Measurements from ENCODE around the gene ARMH1. TPM values are rescaled to one million over a fixed set of nuclear protein-coding genes. Genes with fewer than 3 reads are reported as not detected.

Gene ARMH1
- total RNA-seq, 1 experiment from 2014 or later, result 2.8 TPM

DNA sequence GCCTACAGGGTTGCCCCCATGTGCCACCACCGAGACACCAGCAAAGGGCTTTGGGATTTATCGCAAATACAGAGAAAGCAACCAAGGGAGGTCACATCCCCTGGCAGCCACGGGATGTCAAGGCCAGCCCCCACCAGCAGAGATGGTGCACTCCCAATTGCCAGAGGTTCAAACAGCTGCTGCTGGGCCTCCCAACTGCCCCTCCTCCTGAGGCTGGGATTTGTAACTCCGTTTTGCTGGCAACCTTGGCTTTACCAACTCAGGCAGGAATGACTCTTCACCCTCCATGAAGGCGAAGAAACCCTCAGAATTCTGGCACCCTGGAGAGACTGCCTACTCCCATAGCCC is 11.9 kb upstream of the ARMH1 start:
- intact Hi-C loops (cut with micrococcal nuclease; ENCODE audit: unreplicated experiment) (no loop called here), in situ Hi-C loops (cut with HindIII; ENCODE audit: low pct_unique_long_range_greater_than_20kb, low sequenced_read_pairs) (no loop called here)
- Histone ChIP-seq H3K27ac (ENCODE audit: low read length) (no peak overlapping the region), H3K27me3 (ENCODE audit: control insufficient read depth, insufficient read depth, low read length) (no peaks in the 10 kb centered on the region), H3K4me3 (ENCODE audit: low read depth in 2 of 2, low read length in 2 of 2) (no peak overlapping the region), H3K36me3 (ENCODE audit: control insufficient read depth, insufficient read depth, low read length) (no peaks in the 10 kb centered on the region), H3K9me3 (ENCODE audit: control insufficient read depth, insufficient read depth, low read depth, low read length) (no peaks in the 10 kb centered on the region), H3K4me1 (ENCODE audit: control insufficient read depth, insufficient read depth, low read length) (no peaks in the 10 kb centered on the region)
- BruUV-seq (replicated peaks), result no TSS peak
- no peak for TF ChIP-seq POLR2AphosphoS5 (IDR thresholded peaks at IDR 0.05; ENCODE audit: low read depth, low read length)
- TF ChIP-seq SIN3A (IDR thresholded peaks at IDR 0.05; ENCODE audit: borderline replicate concordance, insufficient read depth, low read depth, low read length), result no peak
- TF ChIP-seq, protein P1, sequence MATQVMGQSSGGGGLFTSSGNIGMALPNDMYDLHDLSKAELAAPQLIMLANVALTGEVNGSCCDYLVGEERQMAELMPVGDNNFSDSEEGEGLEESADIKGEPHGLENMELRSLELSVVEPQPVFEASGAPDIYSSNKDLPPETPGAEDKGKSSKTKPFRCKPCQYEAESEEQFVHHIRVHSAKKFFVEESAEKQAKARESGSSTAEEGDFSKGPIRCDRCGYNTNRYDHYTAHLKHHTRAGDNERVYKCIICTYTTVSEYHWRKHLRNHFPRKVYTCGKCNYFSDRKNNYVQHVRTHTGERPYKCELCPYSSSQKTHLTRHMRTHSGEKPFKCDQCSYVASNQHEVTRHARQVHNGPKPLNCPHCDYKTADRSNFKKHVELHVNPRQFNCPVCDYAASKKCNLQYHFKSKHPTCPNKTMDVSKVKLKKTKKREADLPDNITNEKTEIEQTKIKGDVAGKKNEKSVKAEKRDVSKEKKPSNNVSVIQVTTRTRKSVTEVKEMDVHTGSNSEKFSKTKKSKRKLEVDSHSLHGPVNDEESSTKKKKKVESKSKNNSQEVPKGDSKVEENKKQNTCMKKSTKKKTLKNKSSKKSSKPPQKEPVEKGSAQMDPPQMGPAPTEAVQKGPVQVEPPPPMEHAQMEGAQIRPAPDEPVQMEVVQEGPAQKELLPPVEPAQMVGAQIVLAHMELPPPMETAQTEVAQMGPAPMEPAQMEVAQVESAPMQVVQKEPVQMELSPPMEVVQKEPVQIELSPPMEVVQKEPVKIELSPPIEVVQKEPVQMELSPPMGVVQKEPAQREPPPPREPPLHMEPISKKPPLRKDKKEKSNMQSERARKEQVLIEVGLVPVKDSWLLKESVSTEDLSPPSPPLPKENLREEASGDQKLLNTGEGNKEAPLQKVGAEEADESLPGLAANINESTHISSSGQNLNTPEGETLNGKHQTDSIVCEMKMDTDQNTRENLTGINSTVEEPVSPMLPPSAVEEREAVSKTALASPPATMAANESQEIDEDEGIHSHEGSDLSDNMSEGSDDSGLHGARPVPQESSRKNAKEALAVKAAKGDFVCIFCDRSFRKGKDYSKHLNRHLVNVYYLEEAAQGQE (IDR thresholded peaks at IDR 0.05; ENCODE audit: insufficient read depth in 1 of 2, low read depth in 2 of 2, low read length in 1 of 2), result no peak
- TF ChIP-seq TCF7L2 (IDR thresholded peaks at IDR 0.05; ENCODE audit: low read depth, low read length), result no peak
- TF ChIP-seq, protein P2, sequence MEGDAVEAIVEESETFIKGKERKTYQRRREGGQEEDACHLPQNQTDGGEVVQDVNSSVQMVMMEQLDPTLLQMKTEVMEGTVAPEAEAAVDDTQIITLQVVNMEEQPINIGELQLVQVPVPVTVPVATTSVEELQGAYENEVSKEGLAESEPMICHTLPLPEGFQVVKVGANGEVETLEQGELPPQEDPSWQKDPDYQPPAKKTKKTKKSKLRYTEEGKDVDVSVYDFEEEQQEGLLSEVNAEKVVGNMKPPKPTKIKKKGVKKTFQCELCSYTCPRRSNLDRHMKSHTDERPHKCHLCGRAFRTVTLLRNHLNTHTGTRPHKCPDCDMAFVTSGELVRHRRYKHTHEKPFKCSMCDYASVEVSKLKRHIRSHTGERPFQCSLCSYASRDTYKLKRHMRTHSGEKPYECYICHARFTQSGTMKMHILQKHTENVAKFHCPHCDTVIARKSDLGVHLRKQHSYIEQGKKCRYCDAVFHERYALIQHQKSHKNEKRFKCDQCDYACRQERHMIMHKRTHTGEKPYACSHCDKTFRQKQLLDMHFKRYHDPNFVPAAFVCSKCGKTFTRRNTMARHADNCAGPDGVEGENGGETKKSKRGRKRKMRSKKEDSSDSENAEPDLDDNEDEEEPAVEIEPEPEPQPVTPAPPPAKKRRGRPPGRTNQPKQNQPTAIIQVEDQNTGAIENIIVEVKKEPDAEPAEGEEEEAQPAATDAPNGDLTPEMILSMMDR (IDR thresholded peaks at IDR 0.05), result no peak
- ChIA-PET CTCF (no interaction called here), POLR2A (no interaction called here)
- DNase-seq (ENCODE audit: low read depth, low spot score) (no peak), ATAC-seq (no peak)

DNA sequence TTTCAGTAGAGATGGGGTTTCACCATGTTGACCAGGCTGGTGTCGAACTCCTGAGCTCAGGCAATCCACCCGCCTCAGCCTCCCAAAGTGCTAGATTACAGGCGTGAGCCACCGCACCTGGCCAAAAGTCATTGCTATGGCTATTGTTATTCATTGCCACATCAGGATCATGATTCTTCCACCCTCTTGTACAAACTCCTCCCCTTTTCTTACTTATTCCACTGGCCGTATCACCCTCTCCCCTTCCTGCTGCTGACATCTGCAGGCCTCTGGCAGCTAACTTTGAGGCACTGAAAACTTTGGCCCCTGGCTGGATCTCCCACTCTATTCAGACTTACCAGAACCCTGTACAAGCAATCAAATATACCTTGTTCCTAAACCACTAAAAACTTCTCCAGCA is 11.1 kb upstream of the ARMH1 start:
- Histone ChIP-seq H3K4me3 (ENCODE audit: low read depth in 2 of 2, low read length in 2 of 2) (no peak overlapping the region), H3K36me3 (ENCODE audit: control insufficient read depth, insufficient read depth, low read length) (no peaks in the 10 kb centered on the region), H3K27ac (ENCODE audit: low read length) (no peak overlapping the region), H3K4me1 (ENCODE audit: control insufficient read depth, insufficient read depth, low read length) (no peaks in the 10 kb centered on the region), H3K27me3 (ENCODE audit: control insufficient read depth, insufficient read depth, low read length) (no peaks in the 10 kb centered on the region), H3K9me3 (ENCODE audit: control insufficient read depth, insufficient read depth, low read depth, low read length) (no peaks in the 10 kb centered on the region)
- ATAC-seq (no peak), DNase-seq (ENCODE audit: low read depth, low spot score) (no peak)
- in situ Hi-C loops (cut with HindIII; ENCODE audit: low pct_unique_long_range_greater_than_20kb, low sequenced_read_pairs) (no loop called here), intact Hi-C loops (cut with micrococcal nuclease; ENCODE audit: unreplicated experiment) (no loop called here)
- CTCF ChIA-PET, result interaction anchor here (0.7 kb wide), 1 partner anchor 446 kb away, joined by 7 read pairs; no protein-coding TSS in a partner anchor
- POLR2A ChIA-PET, result no interaction called here
- BruUV-seq (replicated peaks), result no TSS peak
- TF ChIP-seq SIN3A (IDR thresholded peaks at IDR 0.05; ENCODE audit: borderline replicate concordance, insufficient read depth, low read depth, low read length) (no peak), TCF7L2 (IDR thresholded peaks at IDR 0.05; ENCODE audit: low read depth, low read length) (no peak), POLR2AphosphoS5 (IDR thresholded peaks at IDR 0.05; ENCODE audit: low read depth, low read length) (no peak)
- TF ChIP-seq, protein P1 (IDR thresholded peaks at IDR 0.05; ENCODE audit: insufficient read depth in 1 of 2, low read depth in 2 of 2, low read length in 1 of 2), result no peak
- TF ChIP-seq, protein P2 (IDR thresholded peaks at IDR 0.05), result no peak
